ENCODE measurements around the gene SRBD1. TPM values are rescaled to one million over a fixed set of nuclear protein-coding genes. Genes with fewer than 3 reads are reported as not detected.

Gene SRBD1
- total and polyA plus RNA-seq, 2 experiments from 2014 or later = 10.6 to 13.7 TPM

GRCh38 chr2:45445037-45445436, 166.0 kb downstream of the SRBD1 start:
- Histone ChIP-seq H3K4me3 (no peak overlapping the region), H3K27me3 (no peaks in the 10 kb centered on the region), H3K36me3 (no peaks in the 10 kb centered on the region), H3K4me1 (ENCODE audit: low read depth) (no peaks in the 10 kb centered on the region), H3K9me3 (ENCODE audit: low read depth) (no peaks in the 10 kb centered on the region), H3K27ac (no peak overlapping the region)
- TF ChIP-seq CTCF (IDR thresholded peaks at IDR 0.05; ENCODE audit: low read depth, low read length) = no peak
- DNase-seq (ENCODE audit: low read depth in 1 of 2, low spot score in 1 of 2) = no peak

GRCh38 chr2:45443012-45443411, 168.1 kb downstream of the SRBD1 start:
- H3K27ac ChIP-seq = no peak overlapping the region
- no peaks in the 10 kb centered on the region for H3K9me3 ChIP-seq (ENCODE audit: low read depth)
- no peaks in the 10 kb centered on the region for H3K36me3 ChIP-seq
- H3K4me3 ChIP-seq = no peak overlapping the region
- H3K4me1 ChIP-seq (ENCODE audit: low read depth) = peaks cover 15% of the 10 kb centered on the region
- TF ChIP-seq CTCF (IDR thresholded peaks at IDR 0.05; ENCODE audit: low read depth, low read length) = no peak
- H3K27me3 ChIP-seq = no peaks in the 10 kb centered on the region
- DNase-seq (ENCODE audit: low read depth in 1 of 2, low spot score in 1 of 2) = no peak

- H3K4me1 ChIP-seq (ENCODE audit: low read depth) = peaks cover 15% of the 10 kb centered on the region
- no peak for TF ChIP-seq CTCF (IDR thresholded peaks at IDR 0.05; ENCODE audit: low read depth, low read length)
- H3K27ac ChIP-seq = no peak overlapping the region
- H3K9me3 ChIP-seq (ENCODE audit: low read depth) = no peaks in the 10 kb centered on the region
- DNase-seq (ENCODE audit: low read depth in 1 of 2, low spot score in 1 of 2) = no peak
- no peak overlapping the region for H3K4me3 ChIP-seq
- H3K36me3 ChIP-seq = no peaks in the 10 kb centered on the region
- H3K27me3 ChIP-seq = no peaks in the 10 kb centered on the region
These were observed 169.0 kb downstream of the SRBD1 start for GRCh38 chr2:45442026-45442425.

- Histone ChIP-seq H3K4me1 (ENCODE audit: low read depth) (peaks cover 15% of the 10 kb centered on the region), H3K27me3 (no peaks in the 10 kb centered on the region), H3K4me3 (no peak overlapping the region), H3K9me3 (ENCODE audit: low read depth) (no peaks in the 10 kb centered on the region), H3K27ac (no peak overlapping the region), H3K36me3 (no peaks in the 10 kb centered on the region)
- DNase-seq (ENCODE audit: low read depth in 1 of 2, low spot score in 1 of 2) = no peak
- TF ChIP-seq CTCF (IDR thresholded peaks at IDR 0.05; ENCODE audit: low read depth, low read length) = no peak
These were observed 169.5 kb downstream of the SRBD1 start for GRCh38 chr2:45441571-45441970.

GRCh38 chr2:45439788-45440773, 171.0 kb downstream of the SRBD1 start:
- no peaks in the 10 kb centered on the region for H3K36me3 ChIP-seq
- H3K4me1 ChIP-seq (ENCODE audit: low read depth) = peaks cover 15% of the 10 kb centered on the region
- no peaks in the 10 kb centered on the region for H3K27me3 ChIP-seq
- H3K4me3 ChIP-seq = no peak overlapping the region
- peak overlapping the region; percentile 26 for H3K27ac ChIP-seq
- H3K9me3 ChIP-seq (ENCODE audit: low read depth) = no peaks in the 10 kb centered on the region
- TF ChIP-seq CTCF (IDR thresholded peaks at IDR 0.05; ENCODE audit: low read depth, low read length) = peak; percentile 25
- peak in 1 of 2 donors; percentile 30 for DNase-seq (ENCODE audit: low read depth in 1 of 2, low spot score in 1 of 2)
